PC-9 (cell line): ENCODE measurements around the gene CHRNA4.

Source experiments
- EZH2 ChIP-seq: fragments of 200-600 bp; sonication (generic); IDR thresholded peaks from 2 replicates; pipeline ENCODE4 v1.8.0; 2017; ENCODE audit warnings: antibody characterized with exemption, low read depth
- TF ChIP-seq, protein P1 (sequence below): fragments of 200-600 bp; sonication (generic); conservative IDR thresholded peaks from 2 replicates; pipeline ENCODE4 v1.6.1; 2017; ENCODE audit warnings: mixed run types, antibody characterized with exemption, mild to moderate bottlenecking, moderate library complexity

DNA sequence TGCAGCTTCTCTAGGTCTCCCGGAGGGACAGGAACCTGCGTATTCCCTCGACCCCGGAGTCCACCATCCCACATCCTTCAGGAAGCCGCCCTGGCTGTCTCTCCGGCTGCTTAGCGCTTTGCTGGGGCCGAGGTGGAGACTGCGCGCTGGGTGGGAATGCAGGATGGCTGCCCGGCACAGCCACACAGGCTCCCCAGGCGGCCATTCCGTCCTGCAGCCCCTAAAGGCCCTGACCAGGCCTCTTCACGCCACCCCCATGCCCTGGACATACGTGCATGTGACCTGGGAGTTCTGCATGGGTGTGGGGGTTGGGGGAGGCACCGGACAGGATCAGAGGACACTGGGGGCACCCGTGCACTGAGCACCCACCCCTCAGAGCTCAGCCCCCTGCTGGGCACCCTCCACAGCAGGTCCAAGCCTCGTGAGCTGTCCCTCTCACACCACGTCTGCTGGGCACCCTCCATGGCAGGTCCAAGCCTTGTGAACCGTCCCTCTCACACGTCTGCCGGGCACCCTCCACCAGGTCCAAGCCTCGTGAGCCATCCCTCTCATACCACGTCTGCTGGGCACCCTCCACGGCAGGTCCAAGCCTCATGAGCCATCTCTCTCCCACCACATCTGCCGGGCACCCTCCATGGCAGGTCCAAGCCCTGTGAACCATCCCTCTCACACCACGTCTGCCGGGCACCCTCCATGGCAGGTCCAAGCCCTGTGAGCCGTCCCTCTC, 40.4 kb upstream of the CHRNA4 start:
- TF ChIP-seq EZH2 = no peak
- TF ChIP-seq, protein P1, sequence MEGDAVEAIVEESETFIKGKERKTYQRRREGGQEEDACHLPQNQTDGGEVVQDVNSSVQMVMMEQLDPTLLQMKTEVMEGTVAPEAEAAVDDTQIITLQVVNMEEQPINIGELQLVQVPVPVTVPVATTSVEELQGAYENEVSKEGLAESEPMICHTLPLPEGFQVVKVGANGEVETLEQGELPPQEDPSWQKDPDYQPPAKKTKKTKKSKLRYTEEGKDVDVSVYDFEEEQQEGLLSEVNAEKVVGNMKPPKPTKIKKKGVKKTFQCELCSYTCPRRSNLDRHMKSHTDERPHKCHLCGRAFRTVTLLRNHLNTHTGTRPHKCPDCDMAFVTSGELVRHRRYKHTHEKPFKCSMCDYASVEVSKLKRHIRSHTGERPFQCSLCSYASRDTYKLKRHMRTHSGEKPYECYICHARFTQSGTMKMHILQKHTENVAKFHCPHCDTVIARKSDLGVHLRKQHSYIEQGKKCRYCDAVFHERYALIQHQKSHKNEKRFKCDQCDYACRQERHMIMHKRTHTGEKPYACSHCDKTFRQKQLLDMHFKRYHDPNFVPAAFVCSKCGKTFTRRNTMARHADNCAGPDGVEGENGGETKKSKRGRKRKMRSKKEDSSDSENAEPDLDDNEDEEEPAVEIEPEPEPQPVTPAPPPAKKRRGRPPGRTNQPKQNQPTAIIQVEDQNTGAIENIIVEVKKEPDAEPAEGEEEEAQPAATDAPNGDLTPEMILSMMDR = no peak
